GM19328 (cell line): Measurements from ENCODE around the gene NUP107.

Experiments
- ATAC-seq: cut with Tn5 transposase; IDR thresholded peaks from one replicate; pipeline ENCODE4 v1.9.1; 2021; ENCODE audit warnings: mild to moderate bottlenecking, moderate library complexity; ENCODE audit not compliant: unreplicated experiment

Gene NUP107

GRCh38 chr12:68733661-68734071, 46.9 kb downstream of the NUP107 start:
- ATAC-seq = no peak

GRCh38 chr12:68739891-68740290, 53.1 kb downstream of the NUP107 start:
- ATAC-seq = no peak

- no peak for ATAC-seq
These were observed 56.6 kb downstream of the NUP107 start for GRCh38 chr12:68743356-68743755.

GRCh38 chr12:68745376-68745903, 58.7 kb downstream of the NUP107 start:
- ATAC-seq = peak; percentile 4

GRCh38 chr12:68745904-68746571, 59.3 kb downstream of the NUP107 start, which contains the start of gene SLC35E3:
TSS of gene SLC35E3 (plus strand) at chr12:68746176. CDS start at chr12:68746378, 202 bp downstream.
- peak; percentile 97 for ATAC-seq

GRCh38 chr12:68746572-68747180, 59.9 kb downstream of the NUP107 start:
- ATAC-seq = no peak

- ATAC-seq = no peak
These were observed 62.7 kb downstream of the NUP107 start for GRCh38 chr12:68749443-68749842.

GRCh38 chr12:68749861-68750260, 63.1 kb downstream of the NUP107 start:
- ATAC-seq = no peak

GRCh38 chr12:68750506-68750905, 63.7 kb downstream of the NUP107 start:
- ATAC-seq = no peak

GRCh38 chr12:68755536-68756243, 68.9 kb downstream of the NUP107 start:
- no peak for ATAC-seq

- no peak for ATAC-seq
These were observed 73.1 kb downstream of the NUP107 start for GRCh38 chr12:68759852-68760251.

GRCh38 chr12:68760806-68761441, 74.1 kb downstream of the NUP107 start:
- no peak for ATAC-seq

GRCh38 chr12:68761442-68761812, 74.6 kb downstream of the NUP107 start:
- ATAC-seq = no peak

- ATAC-seq = no peak
These were observed 75.3 kb downstream of the NUP107 start for GRCh38 chr12:68761901-68762630.

- no peak for ATAC-seq
These were observed 75.9 kb downstream of the NUP107 start for GRCh38 chr12:68762691-68763090.

GRCh38 chr12:68765696-68766095, 78.9 kb downstream of the NUP107 start:
- ATAC-seq = no peak

GRCh38 chr12:68766646-68767045, 79.9 kb downstream of the NUP107 start:
- no peak for ATAC-seq

GRCh38 chr12:68767191-68767590, 80.4 kb downstream of the NUP107 start:
- ATAC-seq = no peak

- ATAC-seq = no peak
These were observed 81.7 kb downstream of the NUP107 start for GRCh38 chr12:68768431-68768939.

- no peak for ATAC-seq
These were observed 83.2 kb downstream of the NUP107 start for GRCh38 chr12:68769941-68770340.
